ENCODE measurements around the gene FOXL1.

- no peak for TF ChIP-seq CTCF (IDR thresholded peaks at IDR 0.05)
- no peak for TF ChIP-seq POLR2A (IDR thresholded peaks at IDR 0.05)
- TF ChIP-seq EP300 (IDR thresholded peaks at IDR 0.05): no peak
- TF ChIP-seq POLR2AphosphoS5 (IDR thresholded peaks at IDR 0.05): no peak
Observed at GRCh38 chr16:86546638-86547013, 31.7 kb upstream of the FOXL1 start.

All from sigmoid colon (tissue), 4 donors.